HL-60 (cell line): ENCODE measurements around the gene MTMR6.

Experiments used
- CTCF ChIP-seq: IDR thresholded peaks from one replicate; pipeline ENCODE4 v1.5.1; 2011; ENCODE audit warnings: low read length, control low read depth, inconsistent platforms; ENCODE audit not compliant: insufficient read depth
- POLR2AphosphoS5 ChIP-seq: IDR thresholded peaks from 2 replicates; pipeline ENCODE4 v1.6.1; 2012; ENCODE audit warnings: low read depth
- TF ChIP-seq, protein P1 (sequence below): IDR thresholded peaks from 2 replicates; pipeline ENCODE4 v1.6.1; 2012; ENCODE audit warnings: low read depth; ENCODE audit not compliant: insufficient replicate concordance

- TF ChIP-seq CTCF (no peak), POLR2AphosphoS5 (no peak)
- TF ChIP-seq, protein P1, sequence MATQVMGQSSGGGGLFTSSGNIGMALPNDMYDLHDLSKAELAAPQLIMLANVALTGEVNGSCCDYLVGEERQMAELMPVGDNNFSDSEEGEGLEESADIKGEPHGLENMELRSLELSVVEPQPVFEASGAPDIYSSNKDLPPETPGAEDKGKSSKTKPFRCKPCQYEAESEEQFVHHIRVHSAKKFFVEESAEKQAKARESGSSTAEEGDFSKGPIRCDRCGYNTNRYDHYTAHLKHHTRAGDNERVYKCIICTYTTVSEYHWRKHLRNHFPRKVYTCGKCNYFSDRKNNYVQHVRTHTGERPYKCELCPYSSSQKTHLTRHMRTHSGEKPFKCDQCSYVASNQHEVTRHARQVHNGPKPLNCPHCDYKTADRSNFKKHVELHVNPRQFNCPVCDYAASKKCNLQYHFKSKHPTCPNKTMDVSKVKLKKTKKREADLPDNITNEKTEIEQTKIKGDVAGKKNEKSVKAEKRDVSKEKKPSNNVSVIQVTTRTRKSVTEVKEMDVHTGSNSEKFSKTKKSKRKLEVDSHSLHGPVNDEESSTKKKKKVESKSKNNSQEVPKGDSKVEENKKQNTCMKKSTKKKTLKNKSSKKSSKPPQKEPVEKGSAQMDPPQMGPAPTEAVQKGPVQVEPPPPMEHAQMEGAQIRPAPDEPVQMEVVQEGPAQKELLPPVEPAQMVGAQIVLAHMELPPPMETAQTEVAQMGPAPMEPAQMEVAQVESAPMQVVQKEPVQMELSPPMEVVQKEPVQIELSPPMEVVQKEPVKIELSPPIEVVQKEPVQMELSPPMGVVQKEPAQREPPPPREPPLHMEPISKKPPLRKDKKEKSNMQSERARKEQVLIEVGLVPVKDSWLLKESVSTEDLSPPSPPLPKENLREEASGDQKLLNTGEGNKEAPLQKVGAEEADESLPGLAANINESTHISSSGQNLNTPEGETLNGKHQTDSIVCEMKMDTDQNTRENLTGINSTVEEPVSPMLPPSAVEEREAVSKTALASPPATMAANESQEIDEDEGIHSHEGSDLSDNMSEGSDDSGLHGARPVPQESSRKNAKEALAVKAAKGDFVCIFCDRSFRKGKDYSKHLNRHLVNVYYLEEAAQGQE = no peak
Observed at GRCh38 chr13:25319771-25320170, 32.5 kb upstream of the MTMR6 start.
